ENCODE data around the gene BBX.

- TF ChIP-seq CTCF (IDR thresholded peaks at IDR 0.05) (no peak), MAX (CRISPR knock-in tag; IDR thresholded peaks at IDR 0.05) (no peak), TCF7 (CRISPR knock-in tag; IDR thresholded peaks at IDR 0.05; ENCODE audit: low read depth) (no peak), ELF4 (CRISPR knock-in tag; IDR thresholded peaks at IDR 0.05; ENCODE audit: low read depth) (no peak), USF1 (CRISPR knock-in tag; IDR thresholded peaks at IDR 0.05) (no peak), ZNF396 (CRISPR knock-in tag; IDR thresholded peaks at IDR 0.05; ENCODE audit: borderline replicate concordance) (no peak), ZNF232 (CRISPR knock-in tag; IDR thresholded peaks at IDR 0.05) (no peak), E2F5 (CRISPR knock-in tag; IDR thresholded peaks at IDR 0.05) (no peak), STAT6 (CRISPR knock-in tag; conservative IDR thresholded peaks at IDR 0.05; ENCODE audit: low read depth) (no peak), ZNF263 (CRISPR knock-in tag; IDR thresholded peaks at IDR 0.05; ENCODE audit: low read depth) (no peak), NR2C2 (CRISPR knock-in tag; IDR thresholded peaks at IDR 0.05) (no peak), ZNF121 (CRISPR knock-in tag; IDR thresholded peaks at IDR 0.05) (no peak)
These were observed 10.7 kb upstream of the BBX start for GRCh38 chr3:107512108-107512507.

All from WTC11 (cell line).